ENCODE results near the gene MAP3K10.

DNA sequence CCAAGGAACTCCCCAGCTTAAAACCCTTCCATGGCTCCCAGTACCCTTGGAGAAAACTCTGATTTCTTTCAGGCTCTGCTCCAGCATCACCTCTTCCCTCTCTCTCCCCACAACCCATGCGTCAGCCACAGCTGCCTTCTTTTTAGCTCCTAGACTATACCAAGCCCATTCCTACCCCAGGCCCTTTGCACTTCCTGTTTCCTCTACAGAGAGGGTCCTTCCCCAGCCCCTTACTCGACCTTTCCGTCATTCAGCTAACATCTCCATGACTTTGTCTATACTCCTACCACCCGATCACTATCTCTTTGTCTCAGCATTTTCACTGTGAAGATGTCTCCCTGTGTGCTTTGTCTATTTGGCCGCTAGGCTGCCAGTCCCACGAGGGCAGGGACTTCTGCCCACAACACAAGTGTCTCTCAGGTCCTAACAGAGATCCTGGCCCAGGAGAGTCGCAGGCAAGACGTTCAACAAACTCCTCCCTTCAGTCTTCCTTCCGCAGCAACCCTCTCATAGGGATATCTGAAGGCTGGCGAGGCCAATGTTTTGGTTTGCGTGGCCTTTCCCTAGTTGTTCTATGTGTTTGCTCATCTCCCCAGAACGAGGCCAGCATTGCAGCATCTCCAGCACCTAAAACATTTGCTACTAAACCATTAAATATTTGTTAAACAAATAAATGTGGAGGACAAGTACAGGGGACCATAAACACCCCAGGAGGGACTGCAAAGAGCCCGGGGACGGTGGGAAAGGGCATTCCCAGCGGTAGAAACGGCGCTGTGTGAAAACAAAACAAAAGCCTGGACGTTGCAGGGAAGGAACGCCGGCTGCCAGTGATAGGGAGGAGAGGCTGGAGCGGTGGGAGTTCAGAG is 34.4 kb downstream of the MAP3K10 start:
- TF ChIP-seq, protein P1, sequence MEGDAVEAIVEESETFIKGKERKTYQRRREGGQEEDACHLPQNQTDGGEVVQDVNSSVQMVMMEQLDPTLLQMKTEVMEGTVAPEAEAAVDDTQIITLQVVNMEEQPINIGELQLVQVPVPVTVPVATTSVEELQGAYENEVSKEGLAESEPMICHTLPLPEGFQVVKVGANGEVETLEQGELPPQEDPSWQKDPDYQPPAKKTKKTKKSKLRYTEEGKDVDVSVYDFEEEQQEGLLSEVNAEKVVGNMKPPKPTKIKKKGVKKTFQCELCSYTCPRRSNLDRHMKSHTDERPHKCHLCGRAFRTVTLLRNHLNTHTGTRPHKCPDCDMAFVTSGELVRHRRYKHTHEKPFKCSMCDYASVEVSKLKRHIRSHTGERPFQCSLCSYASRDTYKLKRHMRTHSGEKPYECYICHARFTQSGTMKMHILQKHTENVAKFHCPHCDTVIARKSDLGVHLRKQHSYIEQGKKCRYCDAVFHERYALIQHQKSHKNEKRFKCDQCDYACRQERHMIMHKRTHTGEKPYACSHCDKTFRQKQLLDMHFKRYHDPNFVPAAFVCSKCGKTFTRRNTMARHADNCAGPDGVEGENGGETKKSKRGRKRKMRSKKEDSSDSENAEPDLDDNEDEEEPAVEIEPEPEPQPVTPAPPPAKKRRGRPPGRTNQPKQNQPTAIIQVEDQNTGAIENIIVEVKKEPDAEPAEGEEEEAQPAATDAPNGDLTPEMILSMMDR (IDR thresholded peaks at IDR 0.05): peak in 1 of 6 experiments; percentile 9
- no peak for TF ChIP-seq POLR2A (IDR thresholded peaks at IDR 0.05)

Data from adrenal gland (tissue), 5 donors.